Measurements from ENCODE around the gene NFATC3.

Gene NFATC3

DNA sequence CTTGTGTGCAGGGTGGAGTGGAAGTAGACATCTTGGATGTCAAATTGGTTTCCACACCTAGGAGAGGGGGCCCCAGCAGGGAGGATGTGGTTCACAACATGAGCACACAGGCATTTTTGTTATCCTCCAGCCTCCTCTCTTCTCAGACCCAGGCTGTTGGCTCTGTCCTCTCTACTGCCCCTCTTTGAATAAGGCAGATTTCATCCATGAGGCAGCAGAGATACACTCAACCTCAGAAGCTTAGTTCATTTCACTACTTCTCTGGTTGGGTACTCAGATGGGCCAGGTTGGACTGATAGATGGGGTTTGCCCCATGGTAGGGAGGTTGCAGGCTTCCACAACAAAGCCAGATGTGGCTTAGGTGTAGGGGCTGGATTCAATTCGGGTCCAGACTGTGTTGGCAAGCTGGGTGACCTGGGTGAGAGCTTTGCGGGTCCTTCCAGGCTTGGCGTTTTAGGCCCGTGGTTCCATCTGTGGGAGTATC is 22.2 kb upstream of the NFATC3 start:
- no peak overlapping the region for H3K4me3 ChIP-seq (ENCODE audit: low read length in 2 of 2)
- H3K9me3 ChIP-seq (ENCODE audit: control insufficient read depth in 2 of 2, low read length in 2 of 2) = no peaks in the 10 kb centered on the region
- H3K27ac ChIP-seq (ENCODE audit: low read length) = no peak overlapping the region
- no peaks in the 10 kb centered on the region for H3K4me1 ChIP-seq (ENCODE audit: control insufficient read depth, insufficient read depth, low read length)
- H3K9ac ChIP-seq (ENCODE audit: low read length in 2 of 2) = no peak overlapping the region
- H3K27me3 ChIP-seq (ENCODE audit: control insufficient read depth in 1 of 2, insufficient read depth in 2 of 2, low read length in 2 of 2) = no peaks in the 10 kb centered on the region
- peaks cover 11 to 19% of the 10 kb centered on the region in 2 donors for H3K36me3 ChIP-seq (ENCODE audit: control insufficient read depth in 2 of 2, insufficient read depth in 2 of 2, low read length in 2 of 2)

GRCh38 chr16:68064791-68065365 is 20.3 kb upstream of the NFATC3 start:
- H3K36me3 ChIP-seq (ENCODE audit: control insufficient read depth in 2 of 2, insufficient read depth in 2 of 2, low read length in 2 of 2) = peaks cover 16 to 18% of the 10 kb centered on the region in 2 donors
- H3K27ac ChIP-seq (ENCODE audit: low read length) = no peak overlapping the region
- no peaks in the 10 kb centered on the region for H3K9me3 ChIP-seq (ENCODE audit: control insufficient read depth in 2 of 2, low read length in 2 of 2)
- no peaks in the 10 kb centered on the region for H3K27me3 ChIP-seq (ENCODE audit: control insufficient read depth in 1 of 2, insufficient read depth in 2 of 2, low read length in 2 of 2)
- no peak overlapping the region for H3K4me3 ChIP-seq (ENCODE audit: low read length in 2 of 2)
- H3K9ac ChIP-seq (ENCODE audit: low read length in 2 of 2) = no peak overlapping the region
- no peaks in the 10 kb centered on the region for H3K4me1 ChIP-seq (ENCODE audit: control insufficient read depth, insufficient read depth, low read length)

DNA sequence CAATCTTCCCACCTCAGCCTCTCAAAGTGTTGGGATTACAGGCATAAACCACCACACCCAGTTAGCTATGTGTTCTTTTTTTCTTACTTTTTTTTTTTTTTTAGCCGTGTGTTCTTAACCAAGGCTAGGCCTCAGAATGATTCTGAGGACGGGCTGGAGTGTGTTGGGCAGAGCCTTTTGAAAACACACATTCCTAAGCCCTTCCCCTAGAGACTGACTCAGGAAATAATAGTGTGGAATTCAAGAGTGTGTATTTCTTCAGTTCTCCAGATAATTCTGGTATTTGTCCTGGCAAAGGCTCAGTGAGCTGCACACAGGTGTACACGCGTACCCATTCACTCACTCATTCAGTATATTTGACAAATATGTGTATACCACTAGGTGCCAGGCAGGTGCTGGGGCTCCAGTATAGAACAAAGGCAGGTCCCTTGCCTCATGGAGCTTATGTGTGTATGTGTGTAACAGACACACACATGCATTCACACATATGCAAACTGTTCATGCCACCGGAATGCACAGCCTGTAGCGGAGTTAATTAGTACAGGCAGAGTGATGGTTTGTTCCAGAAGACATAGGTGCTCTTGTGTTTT is 19.4 kb upstream of the NFATC3 start:
- Histone ChIP-seq H3K4me1 (ENCODE audit: control insufficient read depth, insufficient read depth, low read length) (no peaks in the 10 kb centered on the region), H3K9ac (ENCODE audit: low read length in 2 of 2) (no peak overlapping the region), H3K27me3 (ENCODE audit: control insufficient read depth in 1 of 2, insufficient read depth in 2 of 2, low read length in 2 of 2) (no peaks in the 10 kb centered on the region), H3K36me3 (ENCODE audit: control insufficient read depth in 2 of 2, insufficient read depth in 2 of 2, low read length in 2 of 2) (peaks cover 22 to 24% of the 10 kb centered on the region in 2 donors), H3K9me3 (ENCODE audit: control insufficient read depth in 2 of 2, low read length in 2 of 2) (no peaks in the 10 kb centered on the region), H3K4me3 (ENCODE audit: low read length in 2 of 2) (no peak overlapping the region), H3K27ac (ENCODE audit: low read length) (no peak overlapping the region)

- Histone ChIP-seq H3K36me3 (ENCODE audit: control insufficient read depth in 2 of 2, insufficient read depth in 2 of 2, low read length in 2 of 2) (peaks cover 21 to 28% of the 10 kb centered on the region in 2 donors), H3K4me1 (ENCODE audit: control insufficient read depth, insufficient read depth, low read length) (no peaks in the 10 kb centered on the region), H3K9me3 (ENCODE audit: control insufficient read depth in 2 of 2, low read length in 2 of 2) (no peaks in the 10 kb centered on the region), H3K27ac (ENCODE audit: low read length) (no peak overlapping the region), H3K4me3 (ENCODE audit: low read length in 2 of 2) (no peak overlapping the region), H3K9ac (ENCODE audit: low read length in 2 of 2) (no peak overlapping the region), H3K27me3 (ENCODE audit: control insufficient read depth in 1 of 2, insufficient read depth in 2 of 2, low read length in 2 of 2) (no peaks in the 10 kb centered on the region)
Measured at GRCh38 chr16:68066763-68067162, 18.4 kb upstream of the NFATC3 start.

- Histone ChIP-seq H3K36me3 (ENCODE audit: control insufficient read depth in 2 of 2, insufficient read depth in 2 of 2, low read length in 2 of 2) (peaks cover 27 to 35% of the 10 kb centered on the region in 2 donors), H3K9me3 (ENCODE audit: control insufficient read depth in 2 of 2, low read length in 2 of 2) (no peaks in the 10 kb centered on the region), H3K4me3 (ENCODE audit: low read length in 2 of 2) (no peak overlapping the region), H3K27me3 (ENCODE audit: control insufficient read depth in 1 of 2, insufficient read depth in 2 of 2, low read length in 2 of 2) (no peaks in the 10 kb centered on the region), H3K4me1 (ENCODE audit: control insufficient read depth, insufficient read depth, low read length) (no peaks in the 10 kb centered on the region), H3K27ac (ENCODE audit: low read length) (no peak overlapping the region), H3K9ac (ENCODE audit: low read length in 2 of 2) (no peak overlapping the region)
Measured at GRCh38 chr16:68068926-68069325, 16.2 kb upstream of the NFATC3 start.

GRCh38 chr16:68069511-68070248 is 15.5 kb upstream of the NFATC3 start:
- no peak overlapping the region for H3K9ac ChIP-seq (ENCODE audit: low read length in 2 of 2)
- peaks cover 29 to 42% of the 10 kb centered on the region in 2 donors for H3K36me3 ChIP-seq (ENCODE audit: control insufficient read depth in 2 of 2, insufficient read depth in 2 of 2, low read length in 2 of 2)
- no peaks in the 10 kb centered on the region for H3K4me1 ChIP-seq (ENCODE audit: control insufficient read depth, insufficient read depth, low read length)
- no peak overlapping the region for H3K27ac ChIP-seq (ENCODE audit: low read length)
- H3K27me3 ChIP-seq (ENCODE audit: control insufficient read depth in 1 of 2, insufficient read depth in 2 of 2, low read length in 2 of 2) = no peaks in the 10 kb centered on the region
- no peak overlapping the region for H3K4me3 ChIP-seq (ENCODE audit: low read length in 2 of 2)
- no peaks in the 10 kb centered on the region for H3K9me3 ChIP-seq (ENCODE audit: control insufficient read depth in 2 of 2, low read length in 2 of 2)

GRCh38 chr16:68070249-68070730 is 14.9 kb upstream of the NFATC3 start:
- H3K36me3 ChIP-seq (ENCODE audit: control insufficient read depth in 2 of 2, insufficient read depth in 2 of 2, low read length in 2 of 2) = peaks cover 29 to 45% of the 10 kb centered on the region in 2 donors
- H3K4me1 ChIP-seq (ENCODE audit: control insufficient read depth, insufficient read depth, low read length) = no peaks in the 10 kb centered on the region
- H3K9ac ChIP-seq (ENCODE audit: low read length in 2 of 2) = no peak overlapping the region
- H3K9me3 ChIP-seq (ENCODE audit: control insufficient read depth in 2 of 2, low read length in 2 of 2) = no peaks in the 10 kb centered on the region
- no peaks in the 10 kb centered on the region for H3K27me3 ChIP-seq (ENCODE audit: control insufficient read depth in 1 of 2, insufficient read depth in 2 of 2, low read length in 2 of 2)
- no peak overlapping the region for H3K4me3 ChIP-seq (ENCODE audit: low read length in 2 of 2)
- H3K27ac ChIP-seq (ENCODE audit: low read length) = no peak overlapping the region

GRCh38 chr16:68070806-68071517 is 14.2 kb upstream of the NFATC3 start:
- Histone ChIP-seq H3K9ac (ENCODE audit: low read length in 2 of 2) (no peak overlapping the region), H3K27ac (ENCODE audit: low read length) (no peak overlapping the region), H3K4me3 (ENCODE audit: low read length in 2 of 2) (no peak overlapping the region), H3K36me3 (ENCODE audit: control insufficient read depth in 2 of 2, insufficient read depth in 2 of 2, low read length in 2 of 2) (peaks cover 28 to 45% of the 10 kb centered on the region in 2 donors), H3K4me1 (ENCODE audit: control insufficient read depth, insufficient read depth, low read length) (no peaks in the 10 kb centered on the region), H3K9me3 (ENCODE audit: control insufficient read depth in 2 of 2, low read length in 2 of 2) (no peaks in the 10 kb centered on the region), H3K27me3 (ENCODE audit: control insufficient read depth in 1 of 2, insufficient read depth in 2 of 2, low read length in 2 of 2) (no peaks in the 10 kb centered on the region)

DNA sequence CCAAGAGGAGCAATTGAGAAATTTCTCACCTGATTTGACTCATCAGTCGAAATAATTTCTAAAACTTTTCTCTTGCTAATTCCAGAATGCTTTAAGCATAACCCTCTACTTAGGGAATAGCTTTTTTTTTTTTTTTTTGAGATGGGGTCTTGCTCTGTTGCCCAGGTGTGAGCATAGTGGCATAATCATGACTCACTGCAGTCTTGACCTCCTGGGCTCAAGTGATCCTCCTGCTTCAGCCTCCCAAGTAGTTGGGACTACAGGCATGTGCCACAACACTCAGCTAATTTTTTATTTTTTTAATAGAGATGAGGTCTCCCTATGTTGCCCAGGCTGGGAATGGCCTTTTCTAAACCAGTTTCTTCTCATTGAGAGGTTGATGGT is 13.7 kb upstream of the NFATC3 start:
- H3K27me3 ChIP-seq (ENCODE audit: control insufficient read depth in 1 of 2, insufficient read depth in 2 of 2, low read length in 2 of 2) = no peaks in the 10 kb centered on the region
- no peak overlapping the region for H3K27ac ChIP-seq (ENCODE audit: low read length)
- H3K36me3 ChIP-seq (ENCODE audit: control insufficient read depth in 2 of 2, insufficient read depth in 2 of 2, low read length in 2 of 2) = peaks cover 26 to 46% of the 10 kb centered on the region in 2 donors
- no peaks in the 10 kb centered on the region for H3K9me3 ChIP-seq (ENCODE audit: control insufficient read depth in 2 of 2, low read length in 2 of 2)
- H3K4me1 ChIP-seq (ENCODE audit: control insufficient read depth, insufficient read depth, low read length) = no peaks in the 10 kb centered on the region
- no peak overlapping the region for H3K4me3 ChIP-seq (ENCODE audit: low read length in 2 of 2)
- H3K9ac ChIP-seq (ENCODE audit: low read length in 2 of 2) = no peak overlapping the region

GRCh38 chr16:68072038-68072695 is 13.0 kb upstream of the NFATC3 start:
- no peaks in the 10 kb centered on the region for H3K9me3 ChIP-seq (ENCODE audit: control insufficient read depth in 2 of 2, low read length in 2 of 2)
- peaks cover 26 to 46% of the 10 kb centered on the region in 2 donors for H3K36me3 ChIP-seq (ENCODE audit: control insufficient read depth in 2 of 2, insufficient read depth in 2 of 2, low read length in 2 of 2)
- no peaks in the 10 kb centered on the region for H3K27me3 ChIP-seq (ENCODE audit: control insufficient read depth in 1 of 2, insufficient read depth in 2 of 2, low read length in 2 of 2)
- H3K4me1 ChIP-seq (ENCODE audit: control insufficient read depth, insufficient read depth, low read length) = no peaks in the 10 kb centered on the region
- no peak overlapping the region for H3K9ac ChIP-seq (ENCODE audit: low read length in 2 of 2)
- no peak overlapping the region for H3K27ac ChIP-seq (ENCODE audit: low read length)
- H3K4me3 ChIP-seq (ENCODE audit: low read length in 2 of 2) = no peak overlapping the region

Data from stomach smooth muscle (tissue), 2 donors.